ENCODE data around the gene CDKN1C.

DNA sequence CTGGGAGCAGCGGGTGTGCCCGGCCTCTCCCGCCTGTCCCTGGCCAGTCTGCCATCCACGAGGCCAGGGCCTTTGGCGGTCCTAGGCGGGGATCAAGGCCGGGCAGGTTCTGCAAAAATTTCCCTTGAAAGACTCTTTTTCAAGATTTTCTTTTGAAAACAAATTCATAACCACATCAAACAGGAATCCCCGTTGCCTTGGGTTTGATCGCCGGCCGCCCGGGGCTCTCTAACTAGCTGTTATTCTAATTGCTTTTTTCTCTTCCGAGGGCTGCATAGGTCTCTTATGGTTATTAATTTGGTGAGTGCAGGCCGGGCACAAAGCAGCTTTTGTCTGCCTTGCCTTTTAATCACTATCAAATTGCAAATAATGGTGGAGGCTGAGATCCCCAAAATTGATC lies 42.0 kb downstream of the CDKN1C start:
- TF ChIP-seq, protein P1, sequence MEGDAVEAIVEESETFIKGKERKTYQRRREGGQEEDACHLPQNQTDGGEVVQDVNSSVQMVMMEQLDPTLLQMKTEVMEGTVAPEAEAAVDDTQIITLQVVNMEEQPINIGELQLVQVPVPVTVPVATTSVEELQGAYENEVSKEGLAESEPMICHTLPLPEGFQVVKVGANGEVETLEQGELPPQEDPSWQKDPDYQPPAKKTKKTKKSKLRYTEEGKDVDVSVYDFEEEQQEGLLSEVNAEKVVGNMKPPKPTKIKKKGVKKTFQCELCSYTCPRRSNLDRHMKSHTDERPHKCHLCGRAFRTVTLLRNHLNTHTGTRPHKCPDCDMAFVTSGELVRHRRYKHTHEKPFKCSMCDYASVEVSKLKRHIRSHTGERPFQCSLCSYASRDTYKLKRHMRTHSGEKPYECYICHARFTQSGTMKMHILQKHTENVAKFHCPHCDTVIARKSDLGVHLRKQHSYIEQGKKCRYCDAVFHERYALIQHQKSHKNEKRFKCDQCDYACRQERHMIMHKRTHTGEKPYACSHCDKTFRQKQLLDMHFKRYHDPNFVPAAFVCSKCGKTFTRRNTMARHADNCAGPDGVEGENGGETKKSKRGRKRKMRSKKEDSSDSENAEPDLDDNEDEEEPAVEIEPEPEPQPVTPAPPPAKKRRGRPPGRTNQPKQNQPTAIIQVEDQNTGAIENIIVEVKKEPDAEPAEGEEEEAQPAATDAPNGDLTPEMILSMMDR (IDR thresholded peaks at IDR 0.05): no peak
- TF ChIP-seq POLR2A (IDR thresholded peaks at IDR 0.05): no peak

Data from thyroid gland (tissue), 4 donors.